HepG2 (cell line): Measurements from ENCODE around the gene SERPINF2. TPM values are rescaled to one million over a fixed set of nuclear protein-coding genes. Genes with fewer than 3 reads are reported as not detected.

Source experiments
- ATAC-seq: fragments of 200-7000 bp; cut with Tn5 transposase; 3 replicates; pipeline ENCODE4 v1.9.1; 2020; ENCODE audit warnings: mild to moderate bottlenecking, moderate library complexity
- BruUV-seq: library from RNA; stranded (reverse); fragments of 400-500 nt; replicated peaks from 2 replicates; lab custom pipeline; 2021; lab: Mats Ljungman, UMichigan
- CTCF ChIA-PET: fragments of 300-600 bp; formaldehyde crosslinking; extraction: SDS; loops from one replicate; lab custom pipeline; 2021; ENCODE audit warnings: low total read pairs, inconsistent platforms, low intra/inter-chr PET ratio; lab: Yijun Ruan, JAX
- POLR2A ChIA-PET: fragments of 350-600 bp; sonication (Branson Sonifier 250); formaldehyde crosslinking; loops from one replicate; lab custom pipeline; 2020; ENCODE audit warnings: antibody characterized with exemption, inconsistent platforms; lab: Yijun Ruan, JAX
- DNase-seq: peaks from one replicate; pipeline ENCODE4 v3.0.0-alpha.2; 2015; ENCODE audit warnings: low spot score
- FAIRE-seq: peaks from 3 replicates; lab custom pipeline; 2011; peaks lifted over from hg19 to GRCh38; lab: Jason Lieb, UNC
- H2AFZ ChIP-seq: one replicate; pipeline ENCODE4 v1.6.1; 2011; ENCODE audit warnings: low read length, inconsistent platforms
- H3K27ac ChIP-seq: fragments of 300-600 bp; 3 replicates; pipeline ENCODE4 v1.8.0; 2011; ENCODE audit warnings: mixed run types, mild to moderate bottlenecking, mixed read lengths, low read length, inconsistent platforms; ENCODE audit not compliant: insufficient read depth; ENCODE audit errors: extremely low read length
- H3K27me3 ChIP-seq, 2 experiments: fragments of 200-600 bp in 1 of 2; 2 replicates in 1 of 2; 3 replicates in 1 of 2; pipeline versions ENCODE4 v1.6.0 to v1.8.0; 2011; ENCODE audit warnings: low read length in 2 of 2, mild to moderate bottlenecking in 2 of 2, moderate library complexity in 2 of 2, inconsistent platforms in 1 of 2; ENCODE audit not compliant: insufficient read depth in 2 of 2, control insufficient read depth in 1 of 2
- H3K36me3 ChIP-seq, 2 experiments: fragments of 200-600 bp in 1 of 2; replicated peaks in 1 of 2; 2 replicates in 1 of 2; 3 replicates in 1 of 2; pipeline versions ENCODE4 v1.5.1 to v1.8.0; 2011; ENCODE audit warnings: low read length in 2 of 2, inconsistent platforms in 1 of 2; ENCODE audit not compliant: insufficient read depth in 2 of 2, control insufficient read depth in 1 of 2
- H3K4me1 ChIP-seq: 2 replicates; pipeline ENCODE4 v1.5.1; 2012; ENCODE audit warnings: low read length, inconsistent platforms; ENCODE audit not compliant: insufficient read depth
- H3K4me2 ChIP-seq: 2 replicates; pipeline ENCODE4 v1.6.0; 2011; ENCODE audit warnings: low read depth, low read length, inconsistent platforms
- H3K4me3 ChIP-seq, 3 experiments: fragments of 200-600 bp in 1 of 3; sonication (generic), shearing (Covaris generic) in 1 of 3; replicated peaks in 1 of 3; 2 replicates each; pipeline ENCODE4 v1.5.1; 2011 to 2016; ENCODE audit warnings: low read length in 3 of 3, inconsistent platforms in 2 of 3, low read depth in 2 of 3, mild to moderate bottlenecking in 2 of 3, control low read depth in 1 of 3, mixed read lengths in 1 of 3; ENCODE audit not compliant: insufficient read depth in 1 of 3
- H3K79me2 ChIP-seq: one replicate; pipeline ENCODE4 v1.6.1; 2011; ENCODE audit warnings: low read length, inconsistent platforms; ENCODE audit not compliant: insufficient read depth
- H3K9ac ChIP-seq: 2 replicates; pipeline ENCODE4 v1.6.0; 2011; ENCODE audit warnings: mild to moderate bottlenecking, low read depth, low read length, inconsistent platforms; ENCODE audit not compliant: insufficient read depth
- H3K9me3 ChIP-seq: 2 replicates; pipeline ENCODE4 v1.5.1; 2012; ENCODE audit warnings: mild to moderate bottlenecking, low read length
- H4K20me1 ChIP-seq: 2 replicates; pipeline ENCODE4 v1.6.0; 2011; ENCODE audit warnings: inconsistent platforms, mild to moderate bottlenecking, low read length, moderate library complexity; ENCODE audit not compliant: insufficient read depth
- BCL6 ChIP-seq: IDR thresholded peaks from 2 replicates; pipeline ENCODE4 v1.6.1; 2016; ENCODE audit warnings: missing genetic modification reagents, missing compliant biosample characterization
- FOXA3 ChIP-seq: IDR thresholded peaks from 2 replicates; pipeline ENCODE4 v1.6.1; 2016; ENCODE audit warnings: missing genetic modification reagents, missing compliant biosample characterization
- HMGA1 ChIP-seq: sonication (generic); formaldehyde crosslinking; conservative IDR thresholded peaks from 2 replicates; pipeline ENCODE4 v1.4.0; 2020; ENCODE audit warnings: missing genetic modification reagents
- IRX3 ChIP-seq: sonication (generic); formaldehyde crosslinking; IDR thresholded peaks from 2 replicates; pipeline ENCODE4 v1.8.1; 2023; ENCODE audit warnings: mild to moderate bottlenecking, low read depth, missing genetic modification reagents, borderline replicate concordance
- LCORL ChIP-seq, 2 experiments: fragments of 450-650 bp in 1 of 2; sonication (generic) in 1 of 2; formaldehyde crosslinking in 1 of 2; IDR thresholded peaks; 2 replicates each; pipeline versions ENCODE4 v1.5.0 to v1.6.1; 2017 to 2020; ENCODE audit warnings: antibody characterized with exemption in 1 of 2, missing genetic modification reagents in 1 of 2
- NFKBIZ ChIP-seq: IDR thresholded peaks from 2 replicates; pipeline ENCODE4 v1.6.1; 2018; ENCODE audit warnings: missing genetic modification reagents, missing compliant biosample characterization
- NR2F2 ChIP-seq: IDR thresholded peaks from 2 replicates; pipeline ENCODE4 v1.6.1; 2012; ENCODE audit warnings: low read depth, inconsistent platforms, borderline replicate concordance
- ONECUT2 ChIP-seq: sonication (generic); formaldehyde crosslinking; IDR thresholded peaks from 2 replicates; pipeline ENCODE4 v1.4.0; 2020; ENCODE audit warnings: missing genetic modification reagents
- POLR2AphosphoS2 ChIP-seq: IDR thresholded peaks from 2 replicates; pipeline ENCODE4 v1.6.1; 2011; ENCODE audit warnings: low read depth, low read length, improper control_type of control experiment
- PTBP1 ChIP-seq: fragments of 200-400 bp; formaldehyde crosslinking; IDR thresholded peaks from 2 replicates; pipeline ENCODE4 v1.6.1; 2018; ENCODE audit warnings: low read length, low read depth; ENCODE audit not compliant: poor library complexity, severe bottlenecking
- SMYD3 ChIP-seq: sonication (generic); formaldehyde crosslinking; IDR thresholded peaks from 2 replicates; pipeline ENCODE4 v1.8.1; 2023; ENCODE audit warnings: mild to moderate bottlenecking, missing genetic modification reagents
- SP2 ChIP-seq: sonication (generic); formaldehyde crosslinking; IDR thresholded peaks from 2 replicates; pipeline ENCODE4 v1.5.1; 2020; ENCODE audit warnings: mild to moderate bottlenecking, missing genetic modification reagents
- ZBTB38 ChIP-seq: sonication (generic); formaldehyde crosslinking; IDR thresholded peaks from 2 replicates; pipeline ENCODE4 v1.5.1; 2020; ENCODE audit warnings: mild to moderate bottlenecking, missing genetic modification reagents
- ZC3H13 ChIP-seq: sonication (generic); formaldehyde crosslinking; IDR thresholded peaks from 2 replicates; pipeline ENCODE4 v1.8.1; 2023; ENCODE audit warnings: mild to moderate bottlenecking, missing genetic modification reagents, moderate library complexity
- ZFY ChIP-seq: sonication (generic); formaldehyde crosslinking; IDR thresholded peaks from 2 replicates; pipeline ENCODE4 v1.4.0; 2020; ENCODE audit warnings: missing genetic modification reagents
- ZNF451 ChIP-seq: sonication (generic); formaldehyde crosslinking; IDR thresholded peaks from 2 replicates; pipeline ENCODE4 v1.5.0; 2020; ENCODE audit warnings: mild to moderate bottlenecking, missing genetic modification reagents
- ZSCAN29 ChIP-seq: sonication (generic); formaldehyde crosslinking; conservative IDR thresholded peaks from 2 replicates; pipeline ENCODE4 v1.4.0; 2020; ENCODE audit warnings: mild to moderate bottlenecking, missing genetic modification reagents
- WGBS: methylation state at CpG from one replicate; pipeline ENCODE4 v1.1.6; 2017; ENCODE audit warnings: low lambda C conversion rate; 5-methylcytosine and 5-hydroxymethylcytosine counted together
- in situ Hi-C: cut with HindIII; loops from 2 replicates; pipeline ENCODE4 v1.10.0; 2017; ENCODE audit warnings: low pct_unique_long_range_greater_than_20kb; ENCODE audit not compliant: extremely low pct_ligation_motif_present
- intact Hi-C: fragments of 100-400 bp; cut with micrococcal nuclease; formaldehyde crosslinking; loops from one replicate; pipeline ENCODE4 v1.10.0; 2022; ENCODE audit not compliant: unreplicated experiment
- polyA plus RNA-seq, 8 experiments: library from polyadenylated mRNA; depleted of rRNA in 3 of 8; stranded (reverse) in 7 of 8; unstranded in 1 of 8; fragments of >200 nt; fragmentation: Illumina TruSeq in 4 of 8; extraction: Trizol in 4 of 8; gene quantifications; 2 replicates each; pipeline versions ENCODE4 v1.2.1 to v1.2.3, GENCODE V29; 2011 to 2016; ENCODE audit warnings: low read depth in 4 of 8, missing spikeins in 1 of 8, mixed read lengths in 1 of 8; ENCODE audit not compliant: insufficient read depth in 1 of 8
- total RNA-seq, 5 experiments: library from RNA; depleted of rRNA; stranded (reverse); fragments of >200 nt; fragmentation: Illumina TruSeq; extraction: Trizol; gene quantifications; 2 replicates each; pipeline ENCODE4 v1.2.3, GENCODE V29; 2016; ENCODE audit warnings: low read depth in 1 of 5
- TF ChIP-seq, protein P1 (sequence below): sonication (generic); formaldehyde crosslinking; IDR thresholded peaks from 2 replicates; pipeline ENCODE4 v1.5.0; 2020; ENCODE audit warnings: mild to moderate bottlenecking, missing genetic modification reagents

SERPINF2 gene
- total and polyA plus RNA-seq, 2 of the 13 experiments (the other 11 are each of a cell fraction or from before 2014, with no cell fraction given), result 309 to 548 TPM

- H3K4me1 ChIP-seq, result peaks cover 47% of the 10 kb centered on the region
- H3K27me3 ChIP-seq, result no peaks in the 10 kb centered on the region
- no peak for FAIRE-seq
- POLR2A ChIA-PET, result interaction anchor here (0.8 to 6.3 kb wide), 6 partner anchors 8 to 30 kb away, joined by 3 to 44 read pairs (median 9); partner anchors contain the start of genes SERPINF1, SERPINF2 and WDR81
- H2AFZ ChIP-seq, result no peak overlapping the region
- H3K79me2 ChIP-seq, result peaks cover 6% of the 10 kb centered on the region
- no peak overlapping the region for H3K4me3 ChIP-seq
- intact Hi-C loops, result no loop called here
- DNase-seq, result no peak
- no peaks in the 10 kb centered on the region for H4K20me1 ChIP-seq
- H3K9me3 ChIP-seq, result no peaks in the 10 kb centered on the region
- TF ChIP-seq ONECUT2 (CRISPR knock-in tag) (no peak), FOXA3 (no peak), PTBP1 (no peak), LCORL (IDR thresholded peaks at IDR 0.05) (no peak), LCORL (CRISPR knock-in tag; IDR thresholded peaks at IDR 0.05) (no peak), SP2 (CRISPR knock-in tag) (no peak), ZC3H13 (CRISPR knock-in tag) (no peak), ZNF451 (CRISPR knock-in tag) (no peak), BCL6 (CRISPR knock-in tag) (no peak), ZFY (CRISPR knock-in tag) (no peak), POLR2AphosphoS2 (no peak), NR2F2 (no peak), ZSCAN29 (CRISPR knock-in tag) (no peak), HMGA1 (CRISPR knock-in tag) (no peak), ZBTB38 (CRISPR knock-in tag) (no peak), SMYD3 (CRISPR knock-in tag) (no peak), IRX3 (CRISPR knock-in tag) (no peak), NFKBIZ (no peak)
- TF ChIP-seq, protein P1, sequence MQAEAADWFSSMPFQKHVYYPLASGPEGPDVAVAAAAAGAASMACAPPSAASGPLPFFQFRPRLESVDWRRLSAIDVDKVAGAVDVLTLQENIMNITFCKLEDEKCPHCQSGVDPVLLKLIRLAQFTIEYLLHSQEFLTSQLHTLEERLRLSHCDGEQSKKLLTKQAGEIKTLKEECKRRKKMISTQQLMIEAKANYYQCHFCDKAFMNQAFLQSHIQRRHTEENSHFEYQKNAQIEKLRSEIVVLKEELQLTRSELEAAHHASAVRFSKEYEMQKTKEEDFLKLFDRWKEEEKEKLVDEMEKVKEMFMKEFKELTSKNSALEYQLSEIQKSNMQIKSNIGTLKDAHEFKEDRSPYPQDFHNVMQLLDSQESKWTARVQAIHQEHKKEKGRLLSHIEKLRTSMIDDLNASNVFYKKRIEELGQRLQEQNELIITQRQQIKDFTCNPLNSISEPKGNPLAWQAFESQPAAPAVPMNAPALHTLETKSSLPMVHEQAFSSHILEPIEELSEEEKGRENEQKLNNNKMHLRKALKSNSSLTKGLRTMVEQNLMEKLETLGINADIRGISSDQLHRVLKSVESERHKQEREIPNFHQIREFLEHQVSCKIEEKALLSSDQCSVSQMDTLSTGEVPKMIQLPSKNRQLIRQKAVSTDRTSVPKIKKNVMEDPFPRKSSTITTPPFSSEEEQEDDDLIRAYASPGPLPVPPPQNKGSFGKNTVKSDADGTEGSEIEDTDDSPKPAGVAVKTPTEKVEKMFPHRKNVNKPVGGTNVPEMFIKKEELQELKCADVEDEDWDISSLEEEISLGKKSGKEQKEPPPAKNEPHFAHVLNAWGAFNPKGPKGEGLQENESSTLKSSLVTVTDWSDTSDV (CRISPR knock-in tag), result no peak
- TF ChIP-seq, all 625 proteins: peak for 0
- no peak overlapping the region for H3K9ac ChIP-seq
- WGBS, result 78% methylated on average over 9 of the region's 11 CpGs
- no peak for ATAC-seq
- H3K4me2 ChIP-seq, result no peak overlapping the region
- CTCF ChIA-PET, result no interaction called here
- BruUV-seq, result no TSS peak
- H3K27ac ChIP-seq, result no peak overlapping the region
- in situ Hi-C loops, result no loop called here
- H3K36me3 ChIP-seq, result peaks cover 5 to 6% of the 10 kb centered on the region in 2 experiments; a peak in 4 of 5 replicates
Measured at GRCh38 chr17:1732833-1733321, 9.8 kb upstream of the SERPINF2 start.
